HepG2 (cell line): Measurements from ENCODE around the gene TECPR1. TPM values are rescaled to one million over a fixed set of nuclear protein-coding genes. Genes with fewer than 3 reads are reported as not detected.

Source experiments
- ATAC-seq: fragments of 200-7000 bp; cut with Tn5 transposase; 3 replicates; pipeline ENCODE4 v1.9.1; 2020; ENCODE audit warnings: mild to moderate bottlenecking, moderate library complexity
- BruUV-seq: library from RNA; stranded (reverse); fragments of 400-500 nt; replicated peaks from 2 replicates; lab custom pipeline; 2021; lab: Mats Ljungman, UMichigan
- CTCF ChIA-PET: fragments of 300-600 bp; formaldehyde crosslinking; extraction: SDS; loops from one replicate; lab custom pipeline; 2021; ENCODE audit warnings: low total read pairs, inconsistent platforms, low intra/inter-chr PET ratio; lab: Yijun Ruan, JAX
- POLR2A ChIA-PET: fragments of 350-600 bp; sonication (Branson Sonifier 250); formaldehyde crosslinking; loops from one replicate; lab custom pipeline; 2020; ENCODE audit warnings: antibody characterized with exemption, inconsistent platforms; lab: Yijun Ruan, JAX
- DNase-seq: peaks from one replicate; pipeline ENCODE4 v3.0.0-alpha.2; 2015; ENCODE audit warnings: low spot score
- FAIRE-seq: peaks from 3 replicates; lab custom pipeline; 2011; peaks lifted over from hg19 to GRCh38; lab: Jason Lieb, UNC
- H2AFZ ChIP-seq: one replicate; pipeline ENCODE4 v1.6.1; 2011; ENCODE audit warnings: low read length, inconsistent platforms
- H3K27ac ChIP-seq: fragments of 300-600 bp; 3 replicates; pipeline ENCODE4 v1.8.0; 2011; ENCODE audit warnings: mixed run types, mild to moderate bottlenecking, mixed read lengths, low read length, inconsistent platforms; ENCODE audit not compliant: insufficient read depth; ENCODE audit errors: extremely low read length
- H3K27me3 ChIP-seq, 2 experiments: fragments of 200-600 bp in 1 of 2; 2 replicates in 1 of 2; 3 replicates in 1 of 2; pipeline versions ENCODE4 v1.6.0 to v1.8.0; 2011; ENCODE audit warnings: low read length in 2 of 2, mild to moderate bottlenecking in 2 of 2, moderate library complexity in 2 of 2, inconsistent platforms in 1 of 2; ENCODE audit not compliant: insufficient read depth in 2 of 2, control insufficient read depth in 1 of 2
- H3K36me3 ChIP-seq, 2 experiments: fragments of 200-600 bp in 1 of 2; replicated peaks in 1 of 2; 2 replicates in 1 of 2; 3 replicates in 1 of 2; pipeline versions ENCODE4 v1.5.1 to v1.8.0; 2011; ENCODE audit warnings: low read length in 2 of 2, inconsistent platforms in 1 of 2; ENCODE audit not compliant: insufficient read depth in 2 of 2, control insufficient read depth in 1 of 2
- H3K4me1 ChIP-seq: 2 replicates; pipeline ENCODE4 v1.5.1; 2012; ENCODE audit warnings: low read length, inconsistent platforms; ENCODE audit not compliant: insufficient read depth
- H3K4me2 ChIP-seq: 2 replicates; pipeline ENCODE4 v1.6.0; 2011; ENCODE audit warnings: low read depth, low read length, inconsistent platforms
- H3K4me3 ChIP-seq, 3 experiments: fragments of 200-600 bp in 1 of 3; sonication (generic), shearing (Covaris generic) in 1 of 3; replicated peaks in 1 of 3; 2 replicates each; pipeline ENCODE4 v1.5.1; 2011 to 2016; ENCODE audit warnings: low read length in 3 of 3, inconsistent platforms in 2 of 3, low read depth in 2 of 3, mild to moderate bottlenecking in 2 of 3, control low read depth in 1 of 3, mixed read lengths in 1 of 3; ENCODE audit not compliant: insufficient read depth in 1 of 3
- H3K79me2 ChIP-seq: one replicate; pipeline ENCODE4 v1.6.1; 2011; ENCODE audit warnings: low read length, inconsistent platforms; ENCODE audit not compliant: insufficient read depth
- H3K9ac ChIP-seq: 2 replicates; pipeline ENCODE4 v1.6.0; 2011; ENCODE audit warnings: mild to moderate bottlenecking, low read depth, low read length, inconsistent platforms; ENCODE audit not compliant: insufficient read depth
- H3K9me3 ChIP-seq: 2 replicates; pipeline ENCODE4 v1.5.1; 2012; ENCODE audit warnings: mild to moderate bottlenecking, low read length
- H4K20me1 ChIP-seq: 2 replicates; pipeline ENCODE4 v1.6.0; 2011; ENCODE audit warnings: inconsistent platforms, mild to moderate bottlenecking, low read length, moderate library complexity; ENCODE audit not compliant: insufficient read depth
- CAMTA2 ChIP-seq: sonication (generic); formaldehyde crosslinking; IDR thresholded peaks from 2 replicates; pipeline ENCODE4 v1.4.0; 2020; ENCODE audit warnings: mild to moderate bottlenecking, missing genetic modification reagents, borderline replicate concordance
- IRX3 ChIP-seq: sonication (generic); formaldehyde crosslinking; IDR thresholded peaks from 2 replicates; pipeline ENCODE4 v1.8.1; 2023; ENCODE audit warnings: mild to moderate bottlenecking, low read depth, missing genetic modification reagents, borderline replicate concordance
- MAX ChIP-seq: IDR thresholded peaks from 2 replicates; pipeline ENCODE4 v1.6.1; 2012; ENCODE audit warnings: inconsistent platforms
- NBN ChIP-seq: fragments of 450-650 bp; conservative IDR thresholded peaks from 2 replicates; pipeline ENCODE4 v1.6.1; 2017
- RXRB ChIP-seq: IDR thresholded peaks from 2 replicates; pipeline ENCODE4 v1.6.1; 2016; ENCODE audit warnings: borderline replicate concordance, missing genetic modification reagents, missing compliant biosample characterization
- ZNF101 ChIP-seq: sonication (generic); formaldehyde crosslinking; IDR thresholded peaks from 2 replicates; pipeline ENCODE4 v1.4.0; 2020; ENCODE audit warnings: mild to moderate bottlenecking, low read depth, missing genetic modification reagents, borderline replicate concordance
- ZNF7 ChIP-seq: IDR thresholded peaks from 2 replicates; pipeline ENCODE4 v1.6.1; 2016; ENCODE audit warnings: missing biosample characterization, missing genetic modification reagents
- ZNF770 ChIP-seq: sonication (generic); formaldehyde crosslinking; IDR thresholded peaks from 2 replicates; pipeline ENCODE4 v1.5.0; 2020; ENCODE audit warnings: mild to moderate bottlenecking, missing genetic modification reagents
- WGBS: methylation state at CpG from one replicate; pipeline ENCODE4 v1.1.6; 2017; ENCODE audit warnings: low lambda C conversion rate; 5-methylcytosine and 5-hydroxymethylcytosine counted together
- in situ Hi-C: cut with HindIII; loops from 2 replicates; pipeline ENCODE4 v1.10.0; 2017; ENCODE audit warnings: low pct_unique_long_range_greater_than_20kb; ENCODE audit not compliant: extremely low pct_ligation_motif_present
- intact Hi-C: fragments of 100-400 bp; cut with micrococcal nuclease; formaldehyde crosslinking; loops from one replicate; pipeline ENCODE4 v1.10.0; 2022; ENCODE audit not compliant: unreplicated experiment
- polyA plus RNA-seq, 8 experiments: library from polyadenylated mRNA; depleted of rRNA in 3 of 8; stranded (reverse) in 7 of 8; unstranded in 1 of 8; fragments of >200 nt; fragmentation: Illumina TruSeq in 4 of 8; extraction: Trizol in 4 of 8; gene quantifications; 2 replicates each; pipeline versions ENCODE4 v1.2.1 to v1.2.3, GENCODE V29; 2011 to 2016; ENCODE audit warnings: low read depth in 4 of 8, missing spikeins in 1 of 8, mixed read lengths in 1 of 8; ENCODE audit not compliant: insufficient read depth in 1 of 8
- total RNA-seq, 5 experiments: library from RNA; depleted of rRNA; stranded (reverse); fragments of >200 nt; fragmentation: Illumina TruSeq; extraction: Trizol; gene quantifications; 2 replicates each; pipeline ENCODE4 v1.2.3, GENCODE V29; 2016; ENCODE audit warnings: low read depth in 1 of 5

The TECPR1 gene
- total and polyA plus RNA-seq, 2 of the 13 experiments (the other 11 are each of a cell fraction or from before 2014, with no cell fraction given) = 2.3 to 6.3 TPM

GRCh38 chr7:98238976-98239375 is 13.1 kb downstream of the TECPR1 start:
- H2AFZ ChIP-seq = no peak overlapping the region
- no peak overlapping the region for H3K27ac ChIP-seq
- H3K4me1 ChIP-seq = no peaks in the 10 kb centered on the region
- H3K79me2 ChIP-seq = no peaks in the 10 kb centered on the region
- 98% methylated on average over 9 of the region's 9 CpGs for WGBS
- no peak overlapping the region for H3K9ac ChIP-seq
- no peak for TF ChIP-seq NBN
- TF ChIP-seq ZNF101 = no peak
- no peak for TF ChIP-seq IRX3 (CRISPR knock-in tag)
- TF ChIP-seq ZNF770 (CRISPR knock-in tag) = no peak
- TF ChIP-seq RXRB (CRISPR knock-in tag) = no peak
- no peak for TF ChIP-seq MAX
- TF ChIP-seq CAMTA2 (CRISPR knock-in tag) = no peak
- no peak for TF ChIP-seq ZNF7
- TF ChIP-seq, all 625 proteins: peak for 0
- FAIRE-seq (no peak), DNase-seq (no peak), ATAC-seq (no peak)
- Histone ChIP-seq H3K9me3 (no peaks in the 10 kb centered on the region), H3K4me2 (no peak overlapping the region), H4K20me1 (no peaks in the 10 kb centered on the region), H3K27me3 (no peaks in the 10 kb centered on the region), H3K4me3 (no peak overlapping the region), H3K36me3 (no peaks in the 10 kb centered on the region; a peak in 2 of 5 replicates)
- POLR2A ChIA-PET = no interaction called here
- BruUV-seq = no TSS peak
- in situ Hi-C loops = no loop called here
- CTCF ChIA-PET = no interaction called here
- intact Hi-C loops = no loop called here
